Esophagus (tissue), 2 donors: ENCODE data around the gene CCSER2. TPM values are rescaled to one million over a fixed set of nuclear protein-coding genes. Genes with fewer than 3 reads are reported as not detected.
"Not testable (repeated sequence)": the region's sequence is repeated elsewhere in the genome, so short reads cannot be mapped to it uniquely, and the experiment has no call there.

Source experiments
- H3K27ac ChIP-seq, 2 donors: one replicate each; pipeline ENCODE4 v1.5.1; 2013; ENCODE audit warnings: low read depth in 2 of 2, mild to moderate bottlenecking in 2 of 2, inconsistent platforms in 1 of 2, low read length in 1 of 2, moderate library complexity in 1 of 2
- H3K27me3 ChIP-seq, 2 donors: one replicate each; pipeline ENCODE4 v1.6.1; 2013; ENCODE audit warnings: low read length in 2 of 2, control low read depth in 1 of 2, mild to moderate bottlenecking in 1 of 2; ENCODE audit not compliant: insufficient read depth in 2 of 2, control insufficient read depth in 1 of 2
- H3K36me3 ChIP-seq, 2 donors: one replicate each; pipeline ENCODE4 v1.6.1; 2013; ENCODE audit warnings: low read length in 1 of 2; ENCODE audit not compliant: control insufficient read depth in 2 of 2, insufficient read depth in 2 of 2
- H3K4me1 ChIP-seq, 2 donors: one replicate each; pipeline ENCODE4 v1.6.1; 2013; ENCODE audit warnings: low read length in 1 of 2; ENCODE audit not compliant: control insufficient read depth in 2 of 2, insufficient read depth in 2 of 2
- H3K4me3 ChIP-seq, 2 donors: one replicate each; pipeline ENCODE4 v1.5.1; 2013; ENCODE audit warnings: low read length in 2 of 2, mild to moderate bottlenecking in 2 of 2, low read depth in 1 of 2, moderate library complexity in 1 of 2
- H3K9me3 ChIP-seq, 2 donors: one replicate each; pipeline ENCODE4 v1.6.1; 2013; ENCODE audit warnings: mild to moderate bottlenecking in 2 of 2, low read depth in 1 of 2, low read length in 1 of 2, moderate library complexity in 1 of 2; ENCODE audit not compliant: control insufficient read depth in 2 of 2, insufficient read depth in 1 of 2
- WGBS, 2 donors: extraction: QIAGEN DNeasy Blood & Tissue Kit; methylation state at CpG; one replicate each; pipeline ENCODE4 v1.1.7; 2013; 5-methylcytosine and 5-hydroxymethylcytosine counted together
- polyA plus RNA-seq, 2 donors: library from polyadenylated mRNA; stranded (reverse); fragments of 200-250 nt; gene quantifications; one replicate each; pipeline ENCODE4 v1.2.3, GENCODE V29; 2013
- donor health status: healthy with polysubstance abuse.
- donor health status: Bipolar disorder and iron deficiency.

CCSER2 gene
- polyA plus RNA-seq, 2 donors = 10.0 to 11.6 TPM

DNA sequence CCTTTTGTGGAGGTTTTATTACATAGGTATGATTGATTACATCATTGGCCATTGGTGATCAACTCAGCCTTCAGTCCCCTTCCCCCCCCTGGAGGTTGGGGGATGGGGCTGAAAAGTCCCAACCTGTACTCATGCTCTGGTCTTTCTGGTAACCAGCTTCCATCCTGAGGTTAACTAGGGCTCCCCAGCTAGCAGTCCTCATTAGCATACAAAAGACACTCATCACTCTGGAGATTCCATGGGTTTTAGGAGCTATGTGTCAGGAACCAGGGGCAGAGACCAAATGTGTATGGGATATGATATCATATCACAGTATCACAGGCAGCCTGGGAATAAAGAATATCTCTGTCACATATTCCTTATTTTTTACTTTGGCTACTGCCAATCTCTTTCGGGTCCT is 13.6 kb downstream of the CCSER2 start:
- no peak overlapping the region for H3K27ac ChIP-seq
- no peaks in the 10 kb centered on the region for H3K9me3 ChIP-seq
- H3K36me3 ChIP-seq = no peaks in the 10 kb centered on the region
- 58 to 70% methylated on average over 1 of the region's 1 CpG for WGBS, 2 donors
- no peaks in the 10 kb centered on the region for H3K4me1 ChIP-seq
- H3K4me3 ChIP-seq = no peak overlapping the region
- no peaks in the 10 kb centered on the region for H3K27me3 ChIP-seq

GRCh38 chr10:84342584-84342983 is 14.2 kb downstream of the CCSER2 start:
- no peaks in the 10 kb centered on the region for H3K27me3 ChIP-seq
- WGBS, 2 donors = 83 to 91% methylated on average over 6 of the region's 6 CpGs
- no peaks in the 10 kb centered on the region for H3K4me1 ChIP-seq
- no peaks in the 10 kb centered on the region for H3K9me3 ChIP-seq
- no peak overlapping the region for H3K27ac ChIP-seq
- no peak overlapping the region for H3K4me3 ChIP-seq
- no peaks in the 10 kb centered on the region for H3K36me3 ChIP-seq

DNA sequence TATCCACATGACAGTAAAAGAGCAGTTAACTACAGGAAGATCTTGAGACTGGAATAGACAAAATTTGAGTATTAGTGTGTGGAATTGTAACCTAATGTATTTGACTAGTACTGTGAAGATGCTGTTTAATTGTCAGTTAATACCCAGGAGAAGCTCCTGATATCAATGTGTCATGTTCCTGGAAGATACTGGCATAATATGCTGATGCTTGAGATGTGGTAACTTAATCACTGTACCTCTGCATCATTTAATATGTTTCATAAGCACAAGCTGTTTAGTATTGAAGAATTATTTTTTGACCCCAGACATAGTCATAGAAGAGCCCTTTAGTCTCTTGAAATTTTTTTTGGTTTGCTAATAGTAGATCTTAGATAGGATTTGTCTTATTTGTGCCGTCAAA is 15.4 kb downstream of the CCSER2 start:
- H3K9me3 ChIP-seq = no peaks in the 10 kb centered on the region
- H3K36me3 ChIP-seq = no peaks in the 10 kb centered on the region
- H3K27me3 ChIP-seq = no peaks in the 10 kb centered on the region
- H3K27ac ChIP-seq = no peak overlapping the region
- no peaks in the 10 kb centered on the region for H3K4me1 ChIP-seq
- H3K4me3 ChIP-seq = no peak overlapping the region
- WGBS, 2 donors = 88 to 93% methylated on average over 1 of the region's 1 CpG

DNA sequence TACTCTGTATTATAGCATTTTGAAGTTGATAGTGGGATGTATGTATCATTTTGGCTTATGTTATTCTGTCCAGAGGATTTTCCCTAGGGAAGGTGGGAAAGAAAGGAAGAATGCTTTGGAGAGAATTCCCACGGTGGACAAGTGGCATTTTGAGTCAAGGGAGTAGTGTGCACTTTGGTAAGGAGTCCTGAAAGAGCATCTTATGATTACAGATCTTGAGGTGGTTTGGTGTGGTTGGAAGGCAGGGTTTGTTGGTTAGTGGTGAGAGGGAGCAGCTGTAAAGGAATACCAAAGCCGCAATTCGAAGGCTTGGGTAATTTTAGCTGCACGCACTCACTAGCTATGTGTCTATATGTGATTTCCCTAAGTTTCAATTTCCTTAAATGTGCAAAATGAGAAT is 16.1 kb downstream of the CCSER2 start:
- 78 to 87% methylated on average over 4 of the region's 4 CpGs for WGBS, 2 donors
- Histone ChIP-seq H3K9me3 (no peaks in the 10 kb centered on the region), H3K27ac (no peak overlapping the region), H3K36me3 (no peaks in the 10 kb centered on the region), H3K4me1 (no peaks in the 10 kb centered on the region), H3K4me3 (no peak overlapping the region), H3K27me3 (no peaks in the 10 kb centered on the region)

DNA sequence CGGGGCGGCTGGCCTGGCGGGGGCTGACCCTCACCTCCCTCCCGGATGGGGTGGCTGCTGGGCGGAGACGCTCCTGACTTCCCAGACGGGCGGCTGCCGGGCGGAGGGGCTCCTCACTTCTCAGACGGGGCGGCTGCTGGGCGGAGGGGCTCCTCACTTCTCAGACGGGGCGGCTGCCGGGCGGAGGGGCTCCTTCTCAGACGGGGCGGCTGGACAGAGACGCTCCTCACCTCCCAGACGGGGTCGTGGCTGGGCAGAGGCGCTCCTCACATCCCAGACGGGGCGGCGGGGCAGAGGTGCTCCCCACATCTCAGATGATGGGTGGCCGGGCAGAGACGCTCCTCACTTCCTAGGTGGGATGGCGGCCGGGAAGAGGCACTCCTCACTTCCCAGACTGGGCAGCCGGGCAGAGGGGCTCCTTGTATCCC is 19.2 kb downstream of the CCSER2 start:
- WGBS, 2 donors = 97 to 98% methylated on average over 17 to 31 of the region's 31 CpGs
- H3K27me3 ChIP-seq, H3K4me3 ChIP-seq, H3K9me3 ChIP-seq, H3K36me3 ChIP-seq, H3K27ac ChIP-seq, H3K4me1 ChIP-seq: not testable (repeated sequence)

DNA sequence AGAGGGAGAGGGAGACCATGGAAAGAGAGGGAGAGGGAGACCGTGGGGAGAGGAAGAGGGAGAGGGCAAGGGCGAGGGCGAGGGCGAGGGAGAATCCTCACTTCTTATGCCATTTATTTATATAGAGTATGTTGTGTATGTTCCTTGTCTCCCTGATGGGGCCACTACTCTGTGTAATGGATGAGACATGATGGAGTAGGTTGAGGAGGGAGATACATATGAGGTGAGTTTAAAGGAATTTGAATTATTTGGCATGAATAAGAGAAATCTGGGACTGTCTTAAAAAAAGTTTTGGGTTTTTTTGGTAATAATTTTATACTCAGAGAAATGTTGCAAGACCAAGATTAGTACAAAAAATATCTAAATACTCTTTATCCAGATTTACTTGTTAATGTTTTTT is 20.1 kb downstream of the CCSER2 start:
- Histone ChIP-seq H3K36me3 (no peaks in the 10 kb centered on the region), H3K9me3 (no peaks in the 10 kb centered on the region), H3K4me1 (no peaks in the 10 kb centered on the region), H3K27ac (no peak overlapping the region), H3K4me3 (no peak overlapping the region), H3K27me3 (no peaks in the 10 kb centered on the region)
- WGBS, 2 donors = 93 to 94% methylated on average over 4 of the region's 4 CpGs

GRCh38 chr10:84348860-84349259 is 20.5 kb downstream of the CCSER2 start:
- Histone ChIP-seq H3K27me3 (no peaks in the 10 kb centered on the region), H3K9me3 (no peaks in the 10 kb centered on the region), H3K4me3 (no peak overlapping the region), H3K27ac (peak overlapping the region in 1 of 2 donors; percentile 41), H3K36me3 (no peaks in the 10 kb centered on the region), H3K4me1 (no peaks in the 10 kb centered on the region)
- 35 to 47% methylated on average over 2 of the region's 2 CpGs for WGBS, 2 donors

DNA sequence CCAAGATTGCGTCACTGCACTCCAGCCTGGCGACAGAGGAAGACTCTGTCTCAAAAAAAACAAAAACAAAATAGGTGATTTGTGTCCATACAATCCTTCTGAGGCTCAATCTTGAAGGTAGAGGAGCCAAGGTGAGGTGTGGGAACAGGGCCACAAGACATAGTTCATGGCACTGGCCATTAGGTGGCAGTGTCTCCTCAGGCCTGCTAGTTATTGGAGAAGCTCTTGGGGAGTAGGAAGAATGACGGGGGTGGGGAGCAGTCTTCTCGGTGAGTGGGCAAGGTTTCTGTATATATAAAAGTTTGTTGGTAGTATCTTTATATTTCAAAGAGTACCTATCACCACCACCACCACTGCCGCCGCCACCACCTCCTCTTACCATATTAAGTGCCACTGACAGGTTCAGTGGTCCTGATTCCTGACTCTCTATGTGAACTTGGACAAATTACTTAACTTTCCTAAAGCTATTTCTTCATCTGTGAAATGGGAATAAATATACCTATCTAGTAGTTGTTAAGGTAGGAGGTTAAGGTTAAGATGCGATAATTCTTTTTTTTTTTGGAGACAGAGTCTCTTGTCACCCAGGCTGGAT is 24.0 kb downstream of the CCSER2 start:
- Histone ChIP-seq H3K27me3 (no peaks in the 10 kb centered on the region), H3K27ac (no peak overlapping the region), H3K4me3 (no peak overlapping the region), H3K9me3 (no peaks in the 10 kb centered on the region), H3K4me1 (no peaks in the 10 kb centered on the region), H3K36me3 (no peaks in the 10 kb centered on the region)
- 71 to 80% methylated on average over 7 of the region's 7 CpGs for WGBS, 2 donors

DNA sequence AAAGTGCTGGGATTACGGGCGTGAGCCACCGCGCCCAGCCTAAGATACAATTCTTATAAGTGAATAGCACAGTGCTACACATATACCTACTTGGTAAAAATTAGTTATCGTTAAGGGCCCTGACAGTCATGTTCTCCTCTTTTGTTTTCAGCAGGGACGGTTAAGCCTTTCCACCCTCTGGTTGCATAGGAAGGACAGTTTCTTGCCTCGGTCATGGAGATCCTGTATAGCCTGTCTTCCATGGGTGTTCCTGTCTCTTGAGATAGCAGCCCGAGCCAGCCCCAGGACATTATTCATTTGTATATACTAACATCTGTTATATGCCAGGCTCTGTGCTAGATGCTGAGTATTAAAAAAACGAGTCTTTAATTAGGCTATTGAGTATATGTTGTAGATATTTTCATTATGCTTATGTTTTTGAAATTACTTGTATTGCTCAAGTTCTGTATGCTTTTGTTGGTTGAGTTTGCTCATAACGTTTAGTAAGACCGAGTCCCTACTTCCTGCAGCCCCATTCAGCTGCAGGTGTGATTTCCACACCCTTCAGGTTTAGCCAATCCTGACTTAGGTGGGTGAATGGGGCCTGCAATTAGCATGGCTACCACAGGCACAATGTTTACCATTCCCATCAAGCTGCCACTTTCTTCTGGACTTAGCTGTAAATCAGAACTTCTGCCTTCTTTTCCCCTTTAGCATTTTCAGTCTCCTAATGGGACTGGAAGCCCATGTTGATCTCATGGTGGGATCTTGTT is 24.8 kb downstream of the CCSER2 start:
- Histone ChIP-seq H3K36me3 (no peaks in the 10 kb centered on the region), H3K9me3 (no peaks in the 10 kb centered on the region), H3K27ac (no peak overlapping the region), H3K4me3 (no peak overlapping the region), H3K27me3 (no peaks in the 10 kb centered on the region), H3K4me1 (no peaks in the 10 kb centered on the region)
- 71 to 75% methylated on average over 11 of the region's 11 CpGs for WGBS, 2 donors

DNA sequence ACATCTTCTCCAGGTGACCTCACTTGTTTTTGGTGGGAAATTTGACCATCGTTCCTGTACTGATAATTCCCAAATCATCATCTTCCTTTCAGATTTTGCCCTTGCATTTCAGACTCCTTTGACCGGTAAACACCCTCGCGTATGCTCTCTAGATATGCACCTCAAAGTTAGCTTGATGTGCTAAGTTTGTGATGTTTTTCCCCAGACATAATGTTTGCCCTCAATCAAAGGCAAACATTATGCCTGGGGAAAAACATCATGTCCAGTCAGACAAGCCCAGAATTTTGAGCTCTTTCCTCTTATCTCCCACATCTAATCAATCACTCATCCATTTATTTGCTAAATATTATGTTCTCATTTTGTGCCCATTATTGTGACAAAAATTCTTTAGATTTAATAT is 26.2 kb downstream of the CCSER2 start:
- WGBS, 2 donors = 78 to 88% methylated on average over 4 of the region's 4 CpGs
- no peaks in the 10 kb centered on the region for H3K36me3 ChIP-seq

More for the DNA sequence above, 26.2 kb downstream of the CCSER2 start:
- Histone ChIP-seq H3K9me3 (no peaks in the 10 kb centered on the region), H3K4me1 (no peaks in the 10 kb centered on the region), H3K4me3 (no peak overlapping the region), H3K27ac (no peak overlapping the region), H3K27me3 (no peaks in the 10 kb centered on the region)
